H9 (cell line): ENCODE measurements around the gene TOP1. TPM values are rescaled to one million over a fixed set of nuclear protein-coding genes. Genes with fewer than 3 reads are reported as not detected.

Experiments
- DNase-seq: peaks from one replicate; pipeline ENCODE4 v3.0.0-alpha.2; 2017
- H2AFZ ChIP-seq: one replicate; pipeline ENCODE4 v1.6.1; 2013; ENCODE audit warnings: mild to moderate bottlenecking, low read length, control low read depth, moderate library complexity
- H2AK5ac ChIP-seq: 2 replicates; pipeline ENCODE4 v1.6.1; 2013; ENCODE audit warnings: low read length, control low read depth, mixed read lengths; ENCODE audit not compliant: insufficient read length
- H2BK120ac ChIP-seq: one replicate; pipeline ENCODE4 v1.6.1; 2013; ENCODE audit warnings: low read depth, mild to moderate bottlenecking, low read length, control low read depth, inconsistent platforms; ENCODE audit not compliant: poor library complexity, severe bottlenecking
- H2BK12ac ChIP-seq: 2 replicates; pipeline ENCODE4 v1.6.1; 2013; ENCODE audit warnings: low read length, control low read depth, mixed read lengths, low read depth; ENCODE audit not compliant: insufficient read length
- H2BK15ac ChIP-seq: 2 replicates; pipeline ENCODE4 v1.6.1; 2013; ENCODE audit warnings: low read depth, low read length, control low read depth
- H2BK20ac ChIP-seq: one replicate; pipeline ENCODE4 v1.6.1; 2013; ENCODE audit warnings: low read depth, mild to moderate bottlenecking, low read length, control low read depth, inconsistent platforms; ENCODE audit not compliant: poor library complexity, severe bottlenecking
- H2BK5ac ChIP-seq: 2 replicates; pipeline ENCODE4 v1.6.1; 2013; ENCODE audit warnings: low read length, control low read depth, mixed read lengths; ENCODE audit not compliant: insufficient read length
- H3K14ac ChIP-seq: 2 replicates; pipeline ENCODE4 v1.6.1; 2013; ENCODE audit warnings: low read length, control low read depth; ENCODE audit not compliant: insufficient read depth
- H3K18ac ChIP-seq: 2 replicates; pipeline ENCODE4 v1.6.1; 2013; ENCODE audit warnings: low read depth, mild to moderate bottlenecking, mixed read lengths, low read length, control low read depth; ENCODE audit not compliant: insufficient read length
- H3K23ac ChIP-seq: 2 replicates; pipeline ENCODE4 v1.6.1; 2013; ENCODE audit warnings: low read length, control low read depth, mixed read lengths, low read depth; ENCODE audit not compliant: insufficient read length
- H3K23me2 ChIP-seq: 2 replicates; pipeline ENCODE4 v1.6.1; 2013; ENCODE audit warnings: low read depth, mild to moderate bottlenecking, mixed read lengths, low read length, control low read depth; ENCODE audit not compliant: insufficient read length, poor library complexity, severe bottlenecking
- H3K27ac ChIP-seq: 2 replicates; pipeline ENCODE4 v1.5.1; 2013; ENCODE audit warnings: low read length, control low read depth, mixed read lengths, low read depth; ENCODE audit not compliant: insufficient read length
- H3K27me3 ChIP-seq: 2 replicates; pipeline ENCODE4 v1.6.1; 2013; ENCODE audit warnings: low read length, control low read depth, inconsistent platforms; ENCODE audit not compliant: insufficient read depth
- H3K4ac ChIP-seq: 2 replicates; pipeline ENCODE4 v1.6.1; 2013; ENCODE audit warnings: low read depth, mild to moderate bottlenecking, control low read depth, inconsistent platforms, low read length, moderate library complexity
- H3K4me1 ChIP-seq: 2 replicates; pipeline ENCODE4 v1.6.1; 2013; ENCODE audit warnings: low read length, control low read depth, inconsistent platforms; ENCODE audit not compliant: insufficient read depth
- H3K4me2 ChIP-seq: 2 replicates; pipeline ENCODE4 v1.6.1; 2013; ENCODE audit warnings: low read length, control low read depth, mixed read lengths; ENCODE audit not compliant: insufficient read length, insufficient read depth
- H3K56ac ChIP-seq: 2 replicates; pipeline ENCODE4 v1.6.1; 2013; ENCODE audit warnings: low read depth, mild to moderate bottlenecking, mixed read lengths, low read length, control low read depth; ENCODE audit not compliant: insufficient read length
- H3K79me1 ChIP-seq: 2 replicates; pipeline ENCODE4 v1.6.1; 2013; ENCODE audit warnings: low read depth, mild to moderate bottlenecking, moderate library complexity, low read length, control low read depth, inconsistent platforms; ENCODE audit not compliant: insufficient read depth, poor library complexity, severe bottlenecking
- H3K79me2 ChIP-seq: 2 replicates; pipeline ENCODE4 v1.6.1; 2013; ENCODE audit warnings: low read length, control low read depth, inconsistent platforms; ENCODE audit not compliant: insufficient read depth
- H3K9ac ChIP-seq: 2 replicates; pipeline ENCODE4 v1.6.1; 2013; ENCODE audit warnings: low read length, control low read depth, mixed read lengths; ENCODE audit not compliant: insufficient read length; ENCODE audit errors: extremely low read depth
- H3K9me3 ChIP-seq: one replicate; pipeline ENCODE4 v1.6.1; 2013; ENCODE audit warnings: low read depth, low read length, inconsistent platforms; ENCODE audit not compliant: control insufficient read depth
- H3T11ph ChIP-seq: one replicate; pipeline ENCODE4 v1.6.1; 2013; ENCODE audit warnings: mild to moderate bottlenecking, low read length, control low read depth, inconsistent platforms
- H4K20me1 ChIP-seq: one replicate; pipeline ENCODE4 v1.6.1; 2013; ENCODE audit not compliant: control insufficient read depth, insufficient read length, insufficient read depth
- H4K5ac ChIP-seq: 2 replicates; pipeline ENCODE4 v1.6.1; 2013; ENCODE audit warnings: low read depth, mild to moderate bottlenecking, mixed read lengths, low read length, control low read depth; ENCODE audit not compliant: insufficient read length
- H4K8ac ChIP-seq: replicated peaks from 2 replicates; pipeline ENCODE4 v1.6.1; 2013; ENCODE audit warnings: low read length, control low read depth, mixed read lengths, low read depth; ENCODE audit not compliant: insufficient read length
- H4K91ac ChIP-seq: 2 replicates; pipeline ENCODE4 v1.6.1; 2013; ENCODE audit warnings: low read depth, mild to moderate bottlenecking, moderate library complexity, mixed read lengths, low read length, control low read depth; ENCODE audit not compliant: insufficient read length
- H3K27ac Mint-ChIP-seq, 3 experiments: 2 replicates in 2 of 3; 3 replicates in 1 of 3; pipeline ENCODE4 v1.8.0; 2020 to 2021; ENCODE audit warnings: mixed read lengths in 3 of 3, mild to moderate bottlenecking in 1 of 3, moderate library complexity in 1 of 3
- H3K27me3 Mint-ChIP-seq: 2 replicates; pipeline ENCODE4 v1.8.0; 2021; ENCODE audit warnings: low read depth, mild to moderate bottlenecking, moderate library complexity, mixed read lengths
- H3K36me3 Mint-ChIP-seq, 3 experiments: 2 replicates in 2 of 3; 3 replicates in 1 of 3; pipeline ENCODE4 v1.8.0; 2020 to 2021; ENCODE audit warnings: low read depth in 3 of 3, mixed read lengths in 3 of 3; ENCODE audit not compliant: insufficient read depth in 1 of 3
- H3K4me1 Mint-ChIP-seq, 2 experiments: 2 replicates each; pipeline ENCODE4 v1.8.0; 2020; ENCODE audit warnings: mixed read lengths in 2 of 2
- H3K4me3 Mint-ChIP-seq, 2 experiments: 2 replicates in 1 of 2; 3 replicates in 1 of 2; pipeline ENCODE4 v1.8.0; 2020 to 2021; ENCODE audit warnings: mild to moderate bottlenecking in 2 of 2, mixed read lengths in 2 of 2, moderate library complexity in 1 of 2
- H3K9me3 Mint-ChIP-seq, 2 experiments: 2 replicates in 1 of 2; 3 replicates in 1 of 2; pipeline ENCODE4 v1.8.0; 2020; ENCODE audit warnings: mild to moderate bottlenecking in 2 of 2, mixed read lengths in 2 of 2, moderate library complexity in 1 of 2
- WGBS: extraction: QIAGEN DNeasy Blood & Tissue Kit; methylation state at CpG from one replicate; pipeline ENCODE4 v1.1.7; 2013; ENCODE audit warnings: missing lambda C conversion rate, low lambda C conversion rate, mixed read lengths; ENCODE audit not compliant: insufficient read length; ENCODE audit errors: extremely low coverage; 5-methylcytosine and 5-hydroxymethylcytosine counted together
- total RNA-seq: library from RNA; stranded (reverse); gene quantifications from 2 replicates; pipeline ENCODE4 v1.2.1, GENCODE V29; 2021
- TF ChIP-seq, protein P1 (sequence below): fragments of 200-600 bp; sonication (generic); conservative IDR thresholded peaks from 3 replicates; pipeline ENCODE4 v1.8.0; 2021; ENCODE audit warnings: antibody characterized with exemption, mild to moderate bottlenecking

The TOP1 gene
- total RNA-seq, 1 experiment from 2014 or later = 96.4 TPM

DNA sequence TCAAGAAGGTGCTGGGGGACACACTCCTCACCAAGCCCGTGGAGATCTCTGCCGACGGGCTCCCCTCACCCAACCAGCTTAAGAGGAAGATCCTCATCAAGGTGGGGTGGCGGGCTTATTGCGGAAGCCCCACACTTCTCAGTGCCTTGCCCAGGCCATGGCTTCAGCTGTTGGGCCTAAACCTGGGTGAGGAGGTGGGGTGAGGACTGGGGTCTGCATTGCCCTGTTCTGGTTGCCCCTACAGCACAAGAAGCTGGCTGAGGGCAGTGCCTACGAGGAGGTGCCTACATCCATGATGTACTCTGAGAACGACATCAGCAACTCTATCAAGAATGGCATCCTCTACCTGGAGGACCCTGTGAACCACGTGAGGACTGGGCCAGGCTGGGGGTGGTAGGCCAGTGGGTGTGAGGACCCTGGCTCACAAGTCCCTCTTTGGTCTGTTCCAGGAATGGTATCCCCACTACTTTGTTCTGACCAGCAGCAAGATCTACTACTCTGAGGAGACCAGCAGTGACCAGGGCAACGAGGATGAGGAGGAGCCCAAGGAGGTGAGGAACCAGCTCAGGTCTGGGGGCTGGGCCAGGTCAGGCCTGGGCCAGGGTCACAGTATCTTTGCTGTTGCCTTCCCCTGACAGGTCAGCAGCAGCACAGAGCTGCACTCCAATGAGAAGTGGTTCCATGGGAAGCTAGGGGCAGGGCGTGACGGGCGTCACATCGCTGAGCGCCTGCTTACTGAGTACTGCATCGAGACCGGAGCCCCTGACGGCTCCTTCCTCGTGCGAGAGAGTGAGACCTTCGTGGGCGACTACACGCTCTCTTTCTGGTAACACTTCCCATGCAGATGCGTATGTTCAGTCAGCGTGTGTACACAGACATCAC is 136.6 kb downstream of the TOP1 start:
- Histone ChIP-seq H3K4ac (no peak overlapping the region), H2AFZ (no peak overlapping the region), H3K14ac (no peak overlapping the region), H3K18ac (no peak overlapping the region), H4K8ac (no peak overlapping the region), H4K20me1 (no peaks in the 10 kb centered on the region), H3K79me1 (no peaks in the 10 kb centered on the region), H3K27ac (no peak overlapping the region), H2BK15ac (no peak overlapping the region), H2BK5ac (no peak overlapping the region), H3K56ac (no peak overlapping the region), H4K91ac (no peak overlapping the region), H3K23ac (no peak overlapping the region), H3K79me2 (no peaks in the 10 kb centered on the region), H3K9me3 (no peaks in the 10 kb centered on the region), H2AK5ac (no peak overlapping the region), H4K5ac (no peak overlapping the region), H3K9ac (no peak overlapping the region), H3T11ph (no peak overlapping the region), H3K4me1 (no peaks in the 10 kb centered on the region), H2BK20ac (no peak overlapping the region), H3K23me2 (no peaks in the 10 kb centered on the region), H2BK12ac (no peak overlapping the region), H2BK120ac (no peak overlapping the region), H3K27me3 (no peaks in the 10 kb centered on the region), H3K4me2 (no peak overlapping the region)
- no CpG with 5 or more reads among the region's 24 CpGs for WGBS
- no peak overlapping the region for H3K4me3 Mint-ChIP-seq
- no peak for DNase-seq
- no peaks in the 10 kb centered on the region for H3K4me1 Mint-ChIP-seq
- H3K27ac Mint-ChIP-seq = no peak overlapping the region
- peaks cover 68 to 94% (median 90%) of the 10 kb centered on the region in 3 experiments for H3K36me3 Mint-ChIP-seq
- no peaks in the 10 kb centered on the region for H3K27me3 Mint-ChIP-seq
- TF ChIP-seq, protein P1, sequence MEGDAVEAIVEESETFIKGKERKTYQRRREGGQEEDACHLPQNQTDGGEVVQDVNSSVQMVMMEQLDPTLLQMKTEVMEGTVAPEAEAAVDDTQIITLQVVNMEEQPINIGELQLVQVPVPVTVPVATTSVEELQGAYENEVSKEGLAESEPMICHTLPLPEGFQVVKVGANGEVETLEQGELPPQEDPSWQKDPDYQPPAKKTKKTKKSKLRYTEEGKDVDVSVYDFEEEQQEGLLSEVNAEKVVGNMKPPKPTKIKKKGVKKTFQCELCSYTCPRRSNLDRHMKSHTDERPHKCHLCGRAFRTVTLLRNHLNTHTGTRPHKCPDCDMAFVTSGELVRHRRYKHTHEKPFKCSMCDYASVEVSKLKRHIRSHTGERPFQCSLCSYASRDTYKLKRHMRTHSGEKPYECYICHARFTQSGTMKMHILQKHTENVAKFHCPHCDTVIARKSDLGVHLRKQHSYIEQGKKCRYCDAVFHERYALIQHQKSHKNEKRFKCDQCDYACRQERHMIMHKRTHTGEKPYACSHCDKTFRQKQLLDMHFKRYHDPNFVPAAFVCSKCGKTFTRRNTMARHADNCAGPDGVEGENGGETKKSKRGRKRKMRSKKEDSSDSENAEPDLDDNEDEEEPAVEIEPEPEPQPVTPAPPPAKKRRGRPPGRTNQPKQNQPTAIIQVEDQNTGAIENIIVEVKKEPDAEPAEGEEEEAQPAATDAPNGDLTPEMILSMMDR = no peak
- no peaks in the 10 kb centered on the region for H3K9me3 Mint-ChIP-seq
